Peyer's patch (tissue), 4 donors: Measurements from ENCODE around the gene ACSM2B.
"Not testable (repeated sequence)": the region's sequence is repeated elsewhere in the genome, so short reads cannot be mapped to it uniquely, and the experiment has no call there.

Source experiments
- POLR2A ChIP-seq, 2 donors: fragments of 450-650 bp; IDR thresholded peaks; one replicate each; pipeline ENCODE4 v1.5.1; 2017; ENCODE audit warnings: antibody characterized with exemption in 2 of 2, mild to moderate bottlenecking in 2 of 2, moderate library complexity in 2 of 2
- TF ChIP-seq, protein P1 (sequence below), 6 experiments: fragments of 450-650 bp in 4 of 6; fragments of 200-600 bp in 2 of 6; sonication (generic) in 1 of 6; IDR thresholded peaks; one replicate each; pipeline ENCODE4 v1.5.1; 2017 to 2019; ENCODE audit warnings: antibody characterized with exemption in 6 of 6, mild to moderate bottlenecking in 3 of 6, moderate library complexity in 1 of 6

DNA sequence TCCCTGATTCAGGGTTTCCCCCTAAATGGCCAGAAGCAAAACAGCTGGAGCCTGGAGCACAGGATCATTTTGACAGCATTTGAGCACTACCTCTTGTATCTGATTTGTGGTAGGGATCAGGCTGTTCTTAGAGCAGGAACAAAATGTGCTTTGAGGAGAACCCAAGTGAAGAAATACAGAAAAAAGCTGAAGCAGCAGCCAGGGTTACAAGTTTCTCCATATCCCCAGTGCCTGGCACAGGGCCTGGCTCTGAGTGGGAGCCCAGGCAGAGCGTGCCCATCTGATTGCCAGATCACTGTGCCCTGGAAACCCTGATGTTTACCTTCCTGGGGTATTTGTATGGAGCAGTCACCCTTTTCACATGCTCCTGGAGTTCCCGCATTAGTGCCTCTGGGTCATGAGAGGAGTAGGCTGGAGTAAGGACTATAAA is 11.5 kb upstream of the ACSM2B start:
- TF ChIP-seq, protein P1, sequence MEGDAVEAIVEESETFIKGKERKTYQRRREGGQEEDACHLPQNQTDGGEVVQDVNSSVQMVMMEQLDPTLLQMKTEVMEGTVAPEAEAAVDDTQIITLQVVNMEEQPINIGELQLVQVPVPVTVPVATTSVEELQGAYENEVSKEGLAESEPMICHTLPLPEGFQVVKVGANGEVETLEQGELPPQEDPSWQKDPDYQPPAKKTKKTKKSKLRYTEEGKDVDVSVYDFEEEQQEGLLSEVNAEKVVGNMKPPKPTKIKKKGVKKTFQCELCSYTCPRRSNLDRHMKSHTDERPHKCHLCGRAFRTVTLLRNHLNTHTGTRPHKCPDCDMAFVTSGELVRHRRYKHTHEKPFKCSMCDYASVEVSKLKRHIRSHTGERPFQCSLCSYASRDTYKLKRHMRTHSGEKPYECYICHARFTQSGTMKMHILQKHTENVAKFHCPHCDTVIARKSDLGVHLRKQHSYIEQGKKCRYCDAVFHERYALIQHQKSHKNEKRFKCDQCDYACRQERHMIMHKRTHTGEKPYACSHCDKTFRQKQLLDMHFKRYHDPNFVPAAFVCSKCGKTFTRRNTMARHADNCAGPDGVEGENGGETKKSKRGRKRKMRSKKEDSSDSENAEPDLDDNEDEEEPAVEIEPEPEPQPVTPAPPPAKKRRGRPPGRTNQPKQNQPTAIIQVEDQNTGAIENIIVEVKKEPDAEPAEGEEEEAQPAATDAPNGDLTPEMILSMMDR (IDR thresholded peaks at IDR 0.05), result not testable (repeated sequence)
- TF ChIP-seq POLR2A (IDR thresholded peaks at IDR 0.05), result not testable (repeated sequence)
